H9 (cell line): ENCODE measurements around the gene FBXO41. TPM values are rescaled to one million over a fixed set of nuclear protein-coding genes. Genes with fewer than 3 reads are reported as not detected.

Experiments
- DNase-seq: peaks from one replicate; pipeline ENCODE4 v3.0.0-alpha.2; 2017
- H2AFZ ChIP-seq: one replicate; pipeline ENCODE4 v1.6.1; 2013; ENCODE audit warnings: mild to moderate bottlenecking, low read length, control low read depth, moderate library complexity
- H2AK5ac ChIP-seq: 2 replicates; pipeline ENCODE4 v1.6.1; 2013; ENCODE audit warnings: low read length, control low read depth, mixed read lengths; ENCODE audit not compliant: insufficient read length
- H2BK120ac ChIP-seq: one replicate; pipeline ENCODE4 v1.6.1; 2013; ENCODE audit warnings: low read depth, mild to moderate bottlenecking, low read length, control low read depth, inconsistent platforms; ENCODE audit not compliant: poor library complexity, severe bottlenecking
- H2BK12ac ChIP-seq: 2 replicates; pipeline ENCODE4 v1.6.1; 2013; ENCODE audit warnings: low read length, control low read depth, mixed read lengths, low read depth; ENCODE audit not compliant: insufficient read length
- H2BK15ac ChIP-seq: 2 replicates; pipeline ENCODE4 v1.6.1; 2013; ENCODE audit warnings: low read depth, low read length, control low read depth
- H2BK20ac ChIP-seq: one replicate; pipeline ENCODE4 v1.6.1; 2013; ENCODE audit warnings: low read depth, mild to moderate bottlenecking, low read length, control low read depth, inconsistent platforms; ENCODE audit not compliant: poor library complexity, severe bottlenecking
- H2BK5ac ChIP-seq: 2 replicates; pipeline ENCODE4 v1.6.1; 2013; ENCODE audit warnings: low read length, control low read depth, mixed read lengths; ENCODE audit not compliant: insufficient read length
- H3K14ac ChIP-seq: 2 replicates; pipeline ENCODE4 v1.6.1; 2013; ENCODE audit warnings: low read length, control low read depth; ENCODE audit not compliant: insufficient read depth
- H3K18ac ChIP-seq: 2 replicates; pipeline ENCODE4 v1.6.1; 2013; ENCODE audit warnings: low read depth, mild to moderate bottlenecking, mixed read lengths, low read length, control low read depth; ENCODE audit not compliant: insufficient read length
- H3K23ac ChIP-seq: 2 replicates; pipeline ENCODE4 v1.6.1; 2013; ENCODE audit warnings: low read length, control low read depth, mixed read lengths, low read depth; ENCODE audit not compliant: insufficient read length
- H3K23me2 ChIP-seq: 2 replicates; pipeline ENCODE4 v1.6.1; 2013; ENCODE audit warnings: low read depth, mild to moderate bottlenecking, mixed read lengths, low read length, control low read depth; ENCODE audit not compliant: insufficient read length, poor library complexity, severe bottlenecking
- H3K27ac ChIP-seq: 2 replicates; pipeline ENCODE4 v1.5.1; 2013; ENCODE audit warnings: low read length, control low read depth, mixed read lengths, low read depth; ENCODE audit not compliant: insufficient read length
- H3K27me3 ChIP-seq: 2 replicates; pipeline ENCODE4 v1.6.1; 2013; ENCODE audit warnings: low read length, control low read depth, inconsistent platforms; ENCODE audit not compliant: insufficient read depth
- H3K4ac ChIP-seq: 2 replicates; pipeline ENCODE4 v1.6.1; 2013; ENCODE audit warnings: low read depth, mild to moderate bottlenecking, control low read depth, inconsistent platforms, low read length, moderate library complexity
- H3K4me1 ChIP-seq: 2 replicates; pipeline ENCODE4 v1.6.1; 2013; ENCODE audit warnings: low read length, control low read depth, inconsistent platforms; ENCODE audit not compliant: insufficient read depth
- H3K4me2 ChIP-seq: 2 replicates; pipeline ENCODE4 v1.6.1; 2013; ENCODE audit warnings: low read length, control low read depth, mixed read lengths; ENCODE audit not compliant: insufficient read length, insufficient read depth
- H3K56ac ChIP-seq: 2 replicates; pipeline ENCODE4 v1.6.1; 2013; ENCODE audit warnings: low read depth, mild to moderate bottlenecking, mixed read lengths, low read length, control low read depth; ENCODE audit not compliant: insufficient read length
- H3K79me1 ChIP-seq: 2 replicates; pipeline ENCODE4 v1.6.1; 2013; ENCODE audit warnings: low read depth, mild to moderate bottlenecking, moderate library complexity, low read length, control low read depth, inconsistent platforms; ENCODE audit not compliant: insufficient read depth, poor library complexity, severe bottlenecking
- H3K79me2 ChIP-seq: 2 replicates; pipeline ENCODE4 v1.6.1; 2013; ENCODE audit warnings: low read length, control low read depth, inconsistent platforms; ENCODE audit not compliant: insufficient read depth
- H3K9ac ChIP-seq: 2 replicates; pipeline ENCODE4 v1.6.1; 2013; ENCODE audit warnings: low read length, control low read depth, mixed read lengths; ENCODE audit not compliant: insufficient read length; ENCODE audit errors: extremely low read depth
- H3K9me3 ChIP-seq: one replicate; pipeline ENCODE4 v1.6.1; 2013; ENCODE audit warnings: low read depth, low read length, inconsistent platforms; ENCODE audit not compliant: control insufficient read depth
- H3T11ph ChIP-seq: one replicate; pipeline ENCODE4 v1.6.1; 2013; ENCODE audit warnings: mild to moderate bottlenecking, low read length, control low read depth, inconsistent platforms
- H4K20me1 ChIP-seq: one replicate; pipeline ENCODE4 v1.6.1; 2013; ENCODE audit not compliant: control insufficient read depth, insufficient read length, insufficient read depth
- H4K5ac ChIP-seq: 2 replicates; pipeline ENCODE4 v1.6.1; 2013; ENCODE audit warnings: low read depth, mild to moderate bottlenecking, mixed read lengths, low read length, control low read depth; ENCODE audit not compliant: insufficient read length
- H4K8ac ChIP-seq: replicated peaks from 2 replicates; pipeline ENCODE4 v1.6.1; 2013; ENCODE audit warnings: low read length, control low read depth, mixed read lengths, low read depth; ENCODE audit not compliant: insufficient read length
- H4K91ac ChIP-seq: 2 replicates; pipeline ENCODE4 v1.6.1; 2013; ENCODE audit warnings: low read depth, mild to moderate bottlenecking, moderate library complexity, mixed read lengths, low read length, control low read depth; ENCODE audit not compliant: insufficient read length
- H3K27ac Mint-ChIP-seq, 3 experiments: 2 replicates in 2 of 3; 3 replicates in 1 of 3; pipeline ENCODE4 v1.8.0; 2020 to 2021; ENCODE audit warnings: mixed read lengths in 3 of 3, mild to moderate bottlenecking in 1 of 3, moderate library complexity in 1 of 3
- H3K27me3 Mint-ChIP-seq: 2 replicates; pipeline ENCODE4 v1.8.0; 2021; ENCODE audit warnings: low read depth, mild to moderate bottlenecking, moderate library complexity, mixed read lengths
- H3K36me3 Mint-ChIP-seq, 3 experiments: 2 replicates in 2 of 3; 3 replicates in 1 of 3; pipeline ENCODE4 v1.8.0; 2020 to 2021; ENCODE audit warnings: low read depth in 3 of 3, mixed read lengths in 3 of 3; ENCODE audit not compliant: insufficient read depth in 1 of 3
- H3K4me1 Mint-ChIP-seq, 2 experiments: 2 replicates each; pipeline ENCODE4 v1.8.0; 2020; ENCODE audit warnings: mixed read lengths in 2 of 2
- H3K4me3 Mint-ChIP-seq, 2 experiments: 2 replicates in 1 of 2; 3 replicates in 1 of 2; pipeline ENCODE4 v1.8.0; 2020 to 2021; ENCODE audit warnings: mild to moderate bottlenecking in 2 of 2, mixed read lengths in 2 of 2, moderate library complexity in 1 of 2
- H3K9me3 Mint-ChIP-seq, 2 experiments: 2 replicates in 1 of 2; 3 replicates in 1 of 2; pipeline ENCODE4 v1.8.0; 2020; ENCODE audit warnings: mild to moderate bottlenecking in 2 of 2, mixed read lengths in 2 of 2, moderate library complexity in 1 of 2
- WGBS: extraction: QIAGEN DNeasy Blood & Tissue Kit; methylation state at CpG from one replicate; pipeline ENCODE4 v1.1.7; 2013; ENCODE audit warnings: missing lambda C conversion rate, low lambda C conversion rate, mixed read lengths; ENCODE audit not compliant: insufficient read length; ENCODE audit errors: extremely low coverage; 5-methylcytosine and 5-hydroxymethylcytosine counted together
- total RNA-seq: library from RNA; stranded (reverse); gene quantifications from 2 replicates; pipeline ENCODE4 v1.2.1, GENCODE V29; 2021
- TF ChIP-seq, protein P1 (sequence below): fragments of 200-600 bp; sonication (generic); conservative IDR thresholded peaks from 3 replicates; pipeline ENCODE4 v1.8.0; 2021; ENCODE audit warnings: antibody characterized with exemption, mild to moderate bottlenecking

Gene FBXO41
- total RNA-seq, 1 experiment from 2014 or later = 16.2 TPM

- no peak overlapping the region for H4K91ac ChIP-seq
- no peak overlapping the region for H3T11ph ChIP-seq
- no peak overlapping the region for H2BK20ac ChIP-seq
- no peak overlapping the region for H2BK15ac ChIP-seq
- TF ChIP-seq, protein P1, sequence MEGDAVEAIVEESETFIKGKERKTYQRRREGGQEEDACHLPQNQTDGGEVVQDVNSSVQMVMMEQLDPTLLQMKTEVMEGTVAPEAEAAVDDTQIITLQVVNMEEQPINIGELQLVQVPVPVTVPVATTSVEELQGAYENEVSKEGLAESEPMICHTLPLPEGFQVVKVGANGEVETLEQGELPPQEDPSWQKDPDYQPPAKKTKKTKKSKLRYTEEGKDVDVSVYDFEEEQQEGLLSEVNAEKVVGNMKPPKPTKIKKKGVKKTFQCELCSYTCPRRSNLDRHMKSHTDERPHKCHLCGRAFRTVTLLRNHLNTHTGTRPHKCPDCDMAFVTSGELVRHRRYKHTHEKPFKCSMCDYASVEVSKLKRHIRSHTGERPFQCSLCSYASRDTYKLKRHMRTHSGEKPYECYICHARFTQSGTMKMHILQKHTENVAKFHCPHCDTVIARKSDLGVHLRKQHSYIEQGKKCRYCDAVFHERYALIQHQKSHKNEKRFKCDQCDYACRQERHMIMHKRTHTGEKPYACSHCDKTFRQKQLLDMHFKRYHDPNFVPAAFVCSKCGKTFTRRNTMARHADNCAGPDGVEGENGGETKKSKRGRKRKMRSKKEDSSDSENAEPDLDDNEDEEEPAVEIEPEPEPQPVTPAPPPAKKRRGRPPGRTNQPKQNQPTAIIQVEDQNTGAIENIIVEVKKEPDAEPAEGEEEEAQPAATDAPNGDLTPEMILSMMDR = no peak
- H3K56ac ChIP-seq = no peak overlapping the region
- H4K5ac ChIP-seq = no peak overlapping the region
- H4K8ac ChIP-seq = no peak overlapping the region
- no CpG with 5 or more reads among the region's 4 CpGs for WGBS
- H3K79me1 ChIP-seq = peaks cover 4% of the 10 kb centered on the region
- no peaks in the 10 kb centered on the region for H3K9me3 ChIP-seq
- Mint-ChIP-seq H3K4me1 (peaks cover 22 to 30% of the 10 kb centered on the region in 2 experiments), H3K27me3 (peaks cover 3% of the 10 kb centered on the region; the same call in 1 of the 2 replicates), H3K36me3 (peaks cover 0 to 5% (median 5%) of the 10 kb centered on the region in 3 experiments; a peak in 3 of 7 replicates), H3K4me3 (peak overlapping the region; percentile 76 to 93), H3K9me3 (no peaks in the 10 kb centered on the region), H3K27ac (no peak overlapping the region)
- no peak overlapping the region for H2BK12ac ChIP-seq
- H2BK5ac ChIP-seq = no peak overlapping the region
- no peak overlapping the region for H3K9ac ChIP-seq
- no peaks in the 10 kb centered on the region for H4K20me1 ChIP-seq
- H2BK120ac ChIP-seq = no peak overlapping the region
- H3K14ac ChIP-seq = no peak overlapping the region
- H3K18ac ChIP-seq = no peak overlapping the region
- H2AFZ ChIP-seq = no peak overlapping the region
- H3K4me2 ChIP-seq = peak overlapping the region; percentile 81
- H3K23me2 ChIP-seq = no peaks in the 10 kb centered on the region
- H3K27me3 ChIP-seq = no peaks in the 10 kb centered on the region
- no peak overlapping the region for H3K4ac ChIP-seq
- H3K79me2 ChIP-seq = peaks cover 7% of the 10 kb centered on the region; the same call in 1 of the 2 replicates
- no peak for DNase-seq
- 0 out of 2 replicates have a peak, but pooled peaks cover 3% of the 10 kb centered on the region for H3K4me1 ChIP-seq
- H3K27ac ChIP-seq = no peak overlapping the region
- no peak overlapping the region for H2AK5ac ChIP-seq
- H3K23ac ChIP-seq = no peak overlapping the region
These were observed 69.0 kb downstream of the FBXO41 start for GRCh38 chr2:73215254-73215653.
